Neural crest cell (in vitro differentiated cells): ENCODE results near the gene BACH2. TPM values are rescaled to one million over a fixed set of nuclear protein-coding genes. Genes with fewer than 3 reads are reported as not detected.
A peak's percentile ranks its signal among the peaks of the same experiment; 100 is the strongest.

Experiments
- DNase-seq: peaks from one replicate; pipeline ENCODE4 v3.0.0; 2021; ENCODE audit warnings: low read depth, mixed read lengths, low spot score
- H3K27ac Mint-ChIP-seq: one replicate; pipeline ENCODE4 v1.8.0; 2021; ENCODE audit warnings: mild to moderate bottlenecking, mixed read lengths; ENCODE audit not compliant: unreplicated experiment
- H3K27me3 Mint-ChIP-seq: 2 replicates; pipeline ENCODE4 v1.8.0; 2021; ENCODE audit warnings: low read depth, mild to moderate bottlenecking, mixed read lengths
- H3K36me3 Mint-ChIP-seq: 2 replicates; pipeline ENCODE4 v1.8.0; 2021; ENCODE audit warnings: low read depth, mild to moderate bottlenecking, mixed read lengths
- H3K4me1 Mint-ChIP-seq: 2 replicates; pipeline ENCODE4 v1.8.0; 2021; ENCODE audit warnings: mixed read lengths
- H3K4me3 Mint-ChIP-seq: one replicate; pipeline ENCODE4 v1.8.0; 2021; ENCODE audit warnings: mild to moderate bottlenecking, mixed read lengths
- H3K9me3 Mint-ChIP-seq: 2 replicates; pipeline ENCODE4 v1.8.0; 2021; ENCODE audit warnings: mixed read lengths
- CTCF ChIP-seq: fragments of 200-600 bp; sonication (generic); conservative IDR thresholded peaks from 2 replicates; pipeline ENCODE4 v1.5.0; 2021; ENCODE audit warnings: antibody characterized with exemption, mild to moderate bottlenecking
- total RNA-seq: library from RNA; stranded (reverse); gene quantifications from 2 replicates; pipeline ENCODE4 v1.2.1, GENCODE V29; 2021

The BACH2 gene
- total RNA-seq, 1 donor from 2014 or later, result 13.1 TPM

DNA sequence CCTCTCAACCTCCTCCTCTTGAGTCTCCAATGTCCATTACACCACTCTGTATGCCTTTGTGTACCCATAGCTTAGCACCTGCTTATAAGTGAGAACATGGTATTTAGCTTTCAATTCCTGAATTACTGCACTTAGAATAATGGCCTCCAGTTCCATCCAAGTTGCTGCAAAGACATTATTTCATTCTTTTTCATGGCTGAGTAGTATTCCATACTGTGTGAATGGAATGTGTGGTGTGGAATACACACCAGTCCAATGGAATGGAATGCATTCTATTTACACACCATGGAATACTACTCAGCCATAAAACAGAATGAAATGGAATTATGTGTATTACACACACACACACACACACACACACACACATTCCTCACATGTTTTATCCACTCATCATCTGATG is 116.1 kb downstream of the BACH2 start:
- no peak overlapping the region for H3K27ac Mint-ChIP-seq
- H3K4me1 Mint-ChIP-seq, result peaks cover 9% of the 10 kb centered on the region
- H3K9me3 Mint-ChIP-seq, result no peaks in the 10 kb centered on the region
- H3K4me3 Mint-ChIP-seq, result no peak overlapping the region
- DNase-seq, result no peak
- no peak for TF ChIP-seq CTCF
- no peaks in the 10 kb centered on the region for H3K36me3 Mint-ChIP-seq
- no peaks in the 10 kb centered on the region for H3K27me3 Mint-ChIP-seq

GRCh38 chr6:90179190-90180169 is 117.2 kb downstream of the BACH2 start:
- Mint-ChIP-seq H3K27ac (no peak overlapping the region), H3K4me3 (no peak overlapping the region), H3K9me3 (no peaks in the 10 kb centered on the region), H3K36me3 (no peaks in the 10 kb centered on the region), H3K27me3 (no peaks in the 10 kb centered on the region), H3K4me1 (peaks cover 9% of the 10 kb centered on the region)
- TF ChIP-seq CTCF, result peak; percentile 61
- no peak for DNase-seq

DNA sequence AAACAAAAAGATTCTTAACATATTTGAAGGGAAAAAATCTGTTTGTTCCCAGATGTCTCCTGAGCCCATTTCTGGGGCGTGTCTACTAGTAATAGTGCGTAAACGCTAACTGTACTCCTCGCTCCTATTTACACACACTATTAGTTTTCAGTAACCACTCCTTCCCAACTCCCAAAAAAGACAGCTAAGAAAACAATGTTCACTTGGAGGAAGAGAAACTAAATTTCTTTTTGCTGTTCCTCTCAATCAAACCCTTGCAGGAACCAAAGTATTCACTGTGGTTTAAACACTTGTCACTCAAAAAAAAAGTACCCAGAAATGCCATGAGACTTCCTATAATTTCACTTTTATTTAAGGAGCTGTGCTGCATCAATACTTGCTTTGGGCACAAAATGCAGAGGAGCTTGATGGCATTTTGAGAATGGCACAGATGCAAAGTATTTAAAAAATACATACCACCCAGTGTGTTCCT is 118.2 kb downstream of the BACH2 start:
- Mint-ChIP-seq H3K27me3 (no peaks in the 10 kb centered on the region), H3K4me1 (peaks cover 5% of the 10 kb centered on the region), H3K9me3 (no peaks in the 10 kb centered on the region), H3K36me3 (peaks cover 3% of the 10 kb centered on the region), H3K4me3 (no peak overlapping the region), H3K27ac (peak overlapping the region; percentile 36)
- no peak for DNase-seq
- TF ChIP-seq CTCF, result no peak

GRCh38 chr6:90177544-90178383 is 118.9 kb downstream of the BACH2 start:
- Mint-ChIP-seq H3K4me3 (no peak overlapping the region), H3K27me3 (no peaks in the 10 kb centered on the region), H3K36me3 (peaks cover 4% of the 10 kb centered on the region), H3K4me1 (no peaks in the 10 kb centered on the region), H3K9me3 (no peaks in the 10 kb centered on the region), H3K27ac (peak overlapping the region; percentile 46)
- no peak for TF ChIP-seq CTCF
- DNase-seq, result no peak
